Left kidney (tissue), 8 donors: ENCODE measurements around the gene THOC1. TPM values are rescaled to one million over a fixed set of nuclear protein-coding genes. Genes with fewer than 3 reads are reported as not detected.
A peak's percentile ranks its signal among the peaks of the same experiment; 100 is the strongest.
"Not testable (repeated sequence)": the region's sequence is repeated elsewhere in the genome, so short reads cannot be mapped to it uniquely, and the experiment has no call there.

Source experiments
- DNase-seq: peaks from one replicate; pipeline ENCODE4 v3.0.0-alpha.2; 2013
- long read RNA-seq, 8 donors: transcript quantifications; one replicate each; lab custom pipeline, GENCODE V29; 2026
- polyA plus RNA-seq: library from polyadenylated mRNA; unstranded; fragments of 120-200 nt; gene quantifications from one replicate; pipeline ENCODE4 v1.2.1, GENCODE V29; 2013; ENCODE audit not compliant: insufficient read length

Gene THOC1
- 139 TPM for polyA plus RNA-seq
- long read RNA-seq, donor 1, partial matches to known transcripts, result 0 of 4 reads
- long read RNA-seq, donor 1, other reads (novel, unspliced or antisense), result 0 of 4 reads
- long read RNA-seq, donor 2, partial matches to known transcripts, result 18 of 26 reads
- long read RNA-seq, donor 2, other reads (novel, unspliced or antisense), result 0 of 26 reads
- long read RNA-seq, donor 3, transcript THOC1-201 (21 exons, 2,087 nt), result major isoform, 8 of 92 reads
- long read RNA-seq, donor 3, partial matches to known transcripts, result 76 of 92 reads
- long read RNA-seq, donor 3, other reads (novel, unspliced or antisense), result 0 of 92 reads
- long read RNA-seq, donor 4, partial matches to known transcripts, result 0 of 3 reads
- long read RNA-seq, donor 4, other reads (novel, unspliced or antisense), result 0 of 3 reads
- long read RNA-seq, donor 5, transcript THOC1-201 (21 exons, 2,087 nt), result major isoform, 6 of 14 reads
- long read RNA-seq, donor 5, partial matches to known transcripts, result 0 of 14 reads
- long read RNA-seq, donor 5, other reads (novel, unspliced or antisense), result 0 of 14 reads
- long read RNA-seq, donor 6, partial matches to known transcripts, result 0 of 10 reads
- long read RNA-seq, donor 6, other reads (novel, unspliced or antisense), result 0 of 10 reads
- long read RNA-seq, donor 7, transcript THOC1-204 (4 exons, 789 nt), result major isoform, 7 of 29 reads
- long read RNA-seq, donor 7, transcript THOC1-201 (21 exons, 2,087 nt), result minor isoform, 5 of 29 reads
- long read RNA-seq, donor 7, partial matches to known transcripts, result 6 of 29 reads
- long read RNA-seq, donor 7, other reads (novel, unspliced or antisense), result 0 of 29 reads
- long read RNA-seq, donor 8, partial matches to known transcripts, result 0 of 9 reads
- long read RNA-seq, donor 8, other reads (novel, unspliced or antisense), result 0 of 9 reads

GRCh38 chr18:267688-268552, at the start of gene THOC1:
Gene THOC1 (minus strand): TSS chr18:268047. CDS start chr18:268019, 28 bp downstream.
- DNase-seq, result peak; percentile 91

DNA sequence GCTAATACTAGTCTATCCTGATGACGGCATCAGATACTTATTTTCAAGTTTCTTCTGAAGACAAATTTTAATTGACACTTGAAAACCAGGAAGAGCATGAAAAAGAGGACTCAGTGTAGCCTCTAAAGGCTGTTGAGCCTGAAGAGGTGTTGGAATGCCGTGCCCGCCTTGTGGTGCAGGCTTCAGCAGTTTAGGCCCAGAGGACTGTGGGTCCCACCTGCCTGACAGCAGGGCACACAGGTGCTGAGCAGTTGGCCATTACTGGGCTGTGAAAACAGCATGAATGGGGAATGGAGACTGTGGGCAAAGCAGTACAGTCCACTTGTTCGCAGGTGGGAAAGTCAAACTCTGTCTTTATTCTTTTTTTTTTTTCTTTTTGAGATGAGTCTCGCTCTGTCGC, 49.8 kb upstream of the THOC1 start:
- DNase-seq, result no peak

DNA sequence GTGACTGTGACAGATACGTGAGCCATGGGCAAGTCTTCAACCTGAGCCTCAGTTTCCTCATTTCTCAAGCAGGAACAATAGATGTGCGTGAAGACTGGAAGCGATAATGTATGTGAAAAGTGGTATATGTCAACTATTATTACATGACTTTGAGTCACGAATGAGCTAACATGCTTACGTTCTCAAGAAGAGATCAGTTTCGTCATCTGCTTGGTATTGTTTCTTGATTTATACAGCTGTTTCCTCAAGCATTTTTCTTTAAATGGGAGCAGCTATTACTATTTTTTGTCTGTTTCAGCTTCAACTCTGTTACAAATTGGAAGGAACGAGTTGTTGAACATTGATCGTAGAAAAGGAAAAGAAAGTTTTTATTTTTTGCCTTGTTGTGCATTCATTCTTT, 48.5 kb upstream of the THOC1 start:
- DNase-seq, result no peak

DNA sequence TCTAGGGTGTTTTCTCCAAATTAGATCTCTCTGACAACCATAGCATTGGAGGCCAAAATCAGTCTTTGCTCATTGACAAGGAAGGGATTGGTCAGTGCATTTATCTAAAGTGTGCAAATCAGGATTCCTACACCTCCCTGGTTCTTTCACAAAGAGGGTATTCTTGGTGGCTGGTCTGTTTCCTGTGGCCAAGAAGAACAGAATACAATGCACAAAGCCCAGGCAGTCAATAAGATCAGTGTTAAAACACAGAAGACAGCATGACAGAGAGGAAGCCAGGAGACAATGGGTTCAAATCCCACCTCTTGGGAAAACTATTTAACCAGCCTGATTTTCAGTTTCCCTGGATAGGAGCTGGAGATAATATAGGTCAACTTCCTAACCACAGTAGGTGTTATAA, 46.1 kb upstream of the THOC1 start:
- no peak for DNase-seq

DNA sequence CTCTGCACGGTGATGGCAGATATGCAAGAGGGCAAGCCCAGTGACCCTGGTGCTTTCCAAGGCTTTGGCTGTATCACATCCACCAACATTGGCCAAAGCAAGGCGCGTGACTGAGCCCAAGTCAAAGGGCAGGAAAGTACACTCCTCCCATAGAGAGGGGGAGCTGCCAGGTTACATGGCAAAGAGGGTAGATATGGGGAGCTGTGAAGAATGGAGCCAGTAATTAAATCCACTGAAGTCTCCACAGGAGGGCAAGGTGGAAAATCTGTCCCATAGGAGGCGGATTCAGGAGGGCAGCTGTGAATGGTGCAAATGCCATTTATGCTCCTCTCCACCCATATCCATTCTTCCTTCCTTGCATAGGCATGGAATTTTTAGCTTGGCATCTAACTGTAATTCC, 44.6 kb upstream of the THOC1 start:
- no peak for DNase-seq

DNA sequence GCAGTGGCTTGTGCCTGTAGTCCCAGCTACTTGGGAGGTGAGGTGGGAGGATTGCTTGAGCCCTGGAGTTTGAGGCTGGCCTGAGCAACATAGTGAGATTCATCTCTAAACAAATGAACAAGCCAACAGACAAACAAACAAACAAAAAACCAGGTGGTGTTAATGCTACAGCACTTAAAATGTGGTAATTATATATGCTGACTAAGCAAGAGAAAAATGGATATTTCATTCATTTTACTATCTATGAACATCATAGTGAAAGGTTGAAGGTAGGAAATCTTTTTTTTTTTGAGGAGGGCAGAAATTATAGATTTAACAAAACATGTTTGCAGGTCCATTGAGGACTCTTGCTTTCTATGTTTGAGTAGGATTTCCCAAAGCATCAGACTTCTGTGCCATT, 42.2 kb upstream of the THOC1 start:
- DNase-seq, result no peak

DNA sequence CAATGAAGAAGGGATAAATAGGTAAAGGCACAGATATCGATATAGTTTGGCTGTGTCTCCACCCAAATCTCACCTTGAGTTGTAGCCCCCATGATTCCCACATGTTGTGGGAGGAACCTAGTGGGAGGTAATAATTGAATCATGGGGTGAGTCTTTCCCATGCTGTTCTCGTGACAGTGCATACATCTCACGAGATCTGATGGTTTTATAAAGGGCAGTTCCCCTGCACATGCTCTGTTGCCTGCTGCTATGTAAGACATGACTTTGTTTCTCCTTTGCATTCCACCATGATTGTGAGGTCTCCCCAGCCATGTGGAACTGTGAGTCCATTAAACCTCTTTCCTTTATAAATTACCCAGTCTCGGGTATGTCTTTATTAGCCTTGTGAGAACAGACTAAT, 40.2 kb upstream of the THOC1 start:
- DNase-seq, result not testable (repeated sequence)

GRCh38 chr18:306608-307255, 38.9 kb upstream of the THOC1 start:
- DNase-seq, result no peak

GRCh38 chr18:305003-305501, 37.2 kb upstream of the THOC1 start:
- DNase-seq, result no peak

DNA sequence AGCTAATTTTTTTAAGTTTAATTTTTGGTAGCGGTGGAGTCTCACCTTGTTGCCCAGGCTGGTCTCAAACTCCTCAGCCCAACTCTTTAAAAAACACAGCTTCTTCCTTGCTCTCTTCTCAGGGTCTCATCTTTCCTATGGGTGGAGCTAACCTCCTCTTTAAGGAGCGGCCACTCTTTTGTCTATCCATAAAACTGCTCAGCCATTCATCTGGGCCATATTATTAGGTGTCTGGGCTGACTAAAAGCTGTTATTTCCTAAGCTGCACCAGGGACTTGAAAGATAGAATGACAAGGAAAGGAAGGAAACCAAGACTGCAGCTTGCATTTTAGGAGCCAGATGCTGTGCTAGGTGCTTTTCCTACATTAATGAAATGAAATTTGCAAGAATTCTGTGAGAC, 35.8 kb upstream of the THOC1 start:
- DNase-seq, result no peak

GRCh38 chr18:303011-303410, 35.2 kb upstream of the THOC1 start:
- no peak for DNase-seq

DNA sequence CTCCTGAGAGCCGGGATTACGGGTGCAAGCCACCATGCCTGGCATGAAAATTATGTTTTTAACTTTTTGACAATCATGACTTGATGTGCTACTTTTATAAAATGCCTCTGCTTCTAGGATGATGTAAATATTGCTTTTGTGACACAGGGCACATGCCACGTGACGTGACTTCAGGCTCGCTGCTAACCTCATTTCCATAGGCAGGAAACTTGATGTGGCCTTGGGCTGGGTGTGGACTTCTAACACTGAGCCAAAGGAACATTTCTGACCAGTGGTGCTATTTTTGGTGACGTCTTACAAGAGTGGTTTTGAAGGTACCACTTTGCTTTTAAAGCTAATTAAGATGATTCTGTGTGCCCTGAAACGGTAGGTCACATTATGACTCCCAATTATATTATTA, 34.2 kb upstream of the THOC1 start:
- no peak for DNase-seq

GRCh38 chr18:297936-298335, 30.1 kb upstream of the THOC1 start:
- DNase-seq, result no peak

DNA sequence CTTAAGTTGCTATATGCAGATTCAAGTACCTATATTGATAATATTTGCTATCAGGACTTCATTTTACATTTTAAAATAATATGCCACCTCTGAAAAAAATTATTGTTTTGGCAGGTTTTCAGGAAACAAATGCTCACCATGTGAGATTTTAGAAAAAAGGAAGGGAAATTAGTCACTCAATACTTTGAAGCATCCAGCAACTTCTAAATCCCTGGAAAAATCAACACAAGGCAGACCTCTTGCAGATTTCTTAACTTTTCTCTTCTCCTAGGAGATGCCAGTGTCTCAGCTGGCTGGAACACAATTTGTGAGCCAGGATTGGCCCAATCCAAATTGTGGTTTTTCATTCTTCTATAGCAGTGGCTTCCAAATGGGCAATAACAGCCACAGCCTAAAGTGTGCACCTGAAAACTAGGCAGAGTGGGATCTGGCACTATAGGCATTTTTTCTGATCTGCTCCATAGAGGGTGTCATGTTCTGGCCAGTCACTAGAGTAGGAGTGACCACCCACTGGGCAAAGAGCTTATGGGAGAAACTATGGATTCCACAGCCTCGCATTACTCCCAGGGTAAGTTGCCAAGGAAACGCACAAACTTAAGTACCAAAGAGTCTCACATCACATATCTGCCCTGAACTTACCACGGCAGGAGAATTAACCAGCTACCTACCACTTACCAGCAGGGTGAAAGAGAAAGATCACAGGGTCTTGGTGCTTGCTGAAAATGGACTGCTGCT, 28.1 kb upstream of the THOC1 start:
- DNase-seq, result no peak

- DNase-seq, result no peak
Measured at GRCh38 chr18:294566-294965, 26.7 kb upstream of the THOC1 start.

DNA sequence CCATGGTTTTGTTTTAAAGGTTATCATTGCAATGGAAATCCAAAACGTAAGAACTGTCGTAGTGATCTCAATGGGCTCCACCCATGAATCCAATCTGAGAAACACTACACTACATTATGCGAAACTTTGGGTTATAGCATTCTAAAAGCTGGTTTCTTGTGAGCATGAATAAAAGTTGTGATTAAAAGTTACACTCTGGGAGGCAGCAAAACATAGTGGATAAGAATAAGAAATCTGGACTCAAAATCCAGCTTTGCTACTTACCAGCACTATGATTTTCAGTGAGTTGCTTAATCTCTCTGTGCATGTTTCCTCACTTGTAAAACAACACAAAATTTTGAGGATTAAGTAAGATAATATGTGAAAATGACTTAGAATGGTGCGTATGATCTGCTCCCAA, 25.7 kb upstream of the THOC1 start:
- DNase-seq, result no peak

DNA sequence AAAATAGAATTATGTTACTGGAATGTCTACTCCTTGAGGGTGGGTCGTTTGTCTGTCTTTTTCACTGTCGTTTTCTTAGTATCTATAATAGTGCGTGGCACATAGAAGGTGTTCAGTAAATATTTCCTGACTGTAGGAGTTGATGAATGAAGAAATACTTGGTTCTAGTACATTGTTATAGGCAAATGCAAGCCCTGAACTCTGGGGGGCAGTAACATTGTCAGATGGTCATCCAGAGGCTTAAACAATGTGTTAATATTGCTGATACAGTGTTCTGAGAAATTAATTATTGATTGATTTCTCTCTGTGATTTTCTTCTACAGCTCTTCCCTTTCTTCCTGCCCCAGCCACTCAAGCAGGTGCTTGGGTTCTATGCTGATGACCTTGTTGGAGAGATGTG, 24.4 kb upstream of the THOC1 start:
- no peak for DNase-seq

- not testable (repeated sequence) for DNase-seq
Measured at GRCh38 chr18:289970-290369, 22.1 kb upstream of the THOC1 start.

- no peak for DNase-seq
Measured at GRCh38 chr18:289026-289425, 21.2 kb upstream of the THOC1 start.

DNA sequence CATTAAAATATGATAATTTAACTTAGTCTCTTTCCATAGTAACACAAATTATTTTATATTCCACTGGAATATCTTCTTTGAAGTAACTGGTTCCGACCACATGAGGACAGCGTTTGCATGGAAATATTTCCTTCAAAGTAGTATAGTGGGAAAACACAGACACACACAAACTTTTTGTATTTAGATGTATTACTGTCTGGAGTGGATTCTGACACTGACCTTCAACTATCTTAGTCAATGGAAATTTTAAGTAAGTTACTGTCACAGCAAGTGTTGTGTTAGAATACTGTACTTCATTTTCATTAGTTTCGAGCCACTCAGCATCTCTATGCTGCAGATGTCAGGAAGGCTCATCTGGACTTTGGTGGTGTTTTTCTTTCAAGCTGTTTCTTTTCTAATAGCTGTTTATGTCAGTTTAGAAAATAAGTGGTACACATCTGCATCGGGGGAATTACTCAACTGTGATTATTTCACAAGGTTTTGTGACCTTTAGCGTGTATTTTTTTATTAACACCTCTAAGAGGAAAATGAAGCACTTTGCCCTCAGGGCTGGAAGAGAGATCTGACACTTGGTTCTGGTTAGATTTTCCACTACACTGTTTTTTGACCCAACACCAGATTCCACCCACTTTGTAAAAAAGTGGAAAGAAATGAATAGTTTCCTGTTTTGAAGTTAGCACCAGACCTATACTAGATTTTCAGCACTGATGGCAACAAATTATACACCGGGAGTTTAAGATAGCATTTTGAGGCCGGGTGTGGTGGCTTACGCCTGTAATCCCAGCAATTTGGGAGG, 18.9 kb upstream of the THOC1 start:
- DNase-seq, result peak; percentile 38
